SK-N-SH (cell line): ENCODE measurements around the gene ACSM2A. TPM values are rescaled to one million over a fixed set of nuclear protein-coding genes. Genes with fewer than 3 reads are reported as not detected.
"Not testable (repeated sequence)": the region's sequence is repeated elsewhere in the genome, so short reads cannot be mapped to it uniquely, and the experiment has no call there.

Source experiments
- CTCF ChIA-PET: fragments of 300-600, 350-600 bp; formaldehyde crosslinking; extraction: SDS; loops from one replicate; lab custom pipeline; 2021; lab: Yijun Ruan, JAX
- POLR2A ChIA-PET: fragments of 350-600 bp; sonication (Branson Sonifier 250); formaldehyde crosslinking; extraction: SDS; loops from one replicate; lab custom pipeline; 2020; ENCODE audit warnings: antibody characterized with exemption, inconsistent platforms; lab: Yijun Ruan, JAX
- DNase-seq: peaks from one replicate; pipeline ENCODE4 v3.0.0; 2012
- H2AFZ ChIP-seq: fragments of 200-600 bp; sonication (generic); 2 replicates; pipeline ENCODE4 v1.8.1; 2016; ENCODE audit warnings: antibody characterized with exemption, mild to moderate bottlenecking, low read depth
- H3F3A ChIP-seq: fragments of 200-600 bp; sonication (generic); replicated peaks from 2 replicates; pipeline ENCODE3; 2016; ENCODE audit warnings: antibody characterized with exemption, mild to moderate bottlenecking; ENCODE audit not compliant: insufficient read depth
- H3K27ac ChIP-seq, 2 experiments: fragments of 200-500 bp in 1 of 2; fragments of 200-600 bp in 1 of 2; sonication (Bioruptor generic) in 1 of 2; sonication (generic), shearing (Covaris generic) in 1 of 2; 2 replicates each; pipeline versions ENCODE4 v1.5.1 to v1.6.1; 2014 to 2016; ENCODE audit warnings: low read depth in 2 of 2, inconsistent platforms in 1 of 2, low read length in 1 of 2, mild to moderate bottlenecking in 1 of 2, mixed read lengths in 1 of 2
- H3K27me3 ChIP-seq: fragments of 200-600 bp; sonication (generic), shearing (Covaris generic); 2 replicates; pipeline ENCODE4 v1.6.1; 2016; ENCODE audit warnings: mixed run types; ENCODE audit not compliant: insufficient read depth
- H3K36me3 ChIP-seq, 2 experiments: fragments of 200-500 bp in 1 of 2; fragments of 200-600 bp in 1 of 2; sonication (Bioruptor generic) in 1 of 2; sonication (generic) in 1 of 2; replicated peaks in 1 of 2; 2 replicates each; pipeline versions ENCODE3 to v1.5.1; 2014 to 2016; ENCODE audit warnings: low read length in 1 of 2, mild to moderate bottlenecking in 1 of 2; ENCODE audit not compliant: insufficient read depth in 2 of 2, control insufficient read depth in 1 of 2
- H3K4me1 ChIP-seq, 2 experiments: fragments of 200-500 bp in 1 of 2; fragments of 200-600 bp in 1 of 2; sonication (Bioruptor generic) in 1 of 2; sonication (generic), shearing (Covaris generic) in 1 of 2; 2 replicates each; pipeline versions ENCODE4 v1.5.1 to v1.6.1; 2014 to 2016; ENCODE audit warnings: low read depth in 1 of 2, low read length in 1 of 2, mixed run types in 1 of 2; ENCODE audit not compliant: insufficient read depth in 2 of 2, control insufficient read depth in 1 of 2
- H3K4me2 ChIP-seq: fragments of 200-600 bp; sonication (generic), shearing (Covaris generic); 2 replicates; pipeline ENCODE4 v1.6.1; 2017; ENCODE audit warnings: mixed run types
- H3K4me3 ChIP-seq, 2 experiments: fragments of 200-500 bp in 1 of 2; fragments of 200-600 bp in 1 of 2; sonication (Bioruptor generic) in 1 of 2; sonication (generic), shearing (Covaris generic) in 1 of 2; 2 replicates each; pipeline versions ENCODE4 v1.5.1 to v1.8.1; 2014 to 2016; ENCODE audit warnings: low read depth in 2 of 2, inconsistent platforms in 1 of 2, low read length in 1 of 2, mild to moderate bottlenecking in 1 of 2, mixed read lengths in 1 of 2, moderate library complexity in 1 of 2
- H3K79me2 ChIP-seq: fragments of 200-600 bp; sonication (generic); 2 replicates; pipeline ENCODE4 v1.8.1; 2017; ENCODE audit warnings: mild to moderate bottlenecking; ENCODE audit not compliant: insufficient read depth
- H3K9ac ChIP-seq: fragments of 200-600 bp; sonication (generic); 2 replicates; pipeline ENCODE4 v1.6.1; 2017; ENCODE audit warnings: mixed run types
- H3K9me2 ChIP-seq: fragments of 200-600 bp; sonication (generic); 2 replicates; pipeline ENCODE4 v1.6.1; 2017; ENCODE audit warnings: mixed run types
- H3K9me3 ChIP-seq: fragments of 200-600 bp; sonication (generic); 2 replicates; pipeline ENCODE4 v1.6.1; 2017; ENCODE audit warnings: mixed run types, mild to moderate bottlenecking, moderate library complexity
- H4K20me1 ChIP-seq: fragments of 200-600 bp; sonication (generic); 2 replicates; pipeline ENCODE4 v1.6.1; 2017; ENCODE audit warnings: mild to moderate bottlenecking, mixed run types; ENCODE audit not compliant: insufficient read depth
- CHD2 ChIP-seq: fragments of 150-350 bp; IDR thresholded peaks from 2 replicates; pipeline ENCODE4 v1.6.1; 2018; ENCODE audit warnings: low read length; ENCODE audit not compliant: partially characterized antibody
- FOSL2 ChIP-seq: IDR thresholded peaks from 2 replicates; pipeline ENCODE4 v1.4.0; 2012; ENCODE audit warnings: low read depth, mild to moderate bottlenecking, moderate library complexity, borderline replicate concordance
- GABPA ChIP-seq: IDR thresholded peaks from 2 replicates; pipeline ENCODE4 v1.4.0; 2012; ENCODE audit warnings: low read depth, mild to moderate bottlenecking
- GATA2 ChIP-seq: sonication (generic); formaldehyde crosslinking; IDR thresholded peaks from 2 replicates; pipeline ENCODE4 v1.5.0; 2020; ENCODE audit warnings: mild to moderate bottlenecking, missing genetic modification reagents
- IRF3 ChIP-seq: fragments of 150-350 bp; IDR thresholded peaks from 2 replicates; pipeline ENCODE4 v1.6.1; 2016; ENCODE audit warnings: mild to moderate bottlenecking, low read depth, low read length
- JUND ChIP-seq: IDR thresholded peaks from 2 replicates; pipeline ENCODE4 v1.4.0; 2012
- NFIC ChIP-seq: IDR thresholded peaks from 2 replicates; pipeline ENCODE4 v1.4.0; 2012; ENCODE audit warnings: borderline replicate concordance
- RXRA ChIP-seq: IDR thresholded peaks from 2 replicates; pipeline ENCODE4 v1.4.0; 2012; ENCODE audit warnings: low read depth, mild to moderate bottlenecking, borderline replicate concordance
- SMC3 ChIP-seq: IDR thresholded peaks from 2 replicates; pipeline ENCODE4 v1.6.1; 2012; ENCODE audit warnings: low read depth, low read length, improper control_type of control experiment
- TAF1 ChIP-seq: IDR thresholded peaks from 2 replicates; pipeline ENCODE4 v1.6.1; 2012; ENCODE audit warnings: low read depth, mild to moderate bottlenecking, low read length, moderate library complexity, borderline replicate concordance
- USF2 ChIP-seq: fragments of 150-350 bp; IDR thresholded peaks from 2 replicates; pipeline ENCODE4 v1.6.1; 2017; ENCODE audit warnings: antibody characterized with exemption, low read length, low read depth, borderline replicate concordance
- WGBS: methylation state at CpG from one replicate; pipeline ENCODE4 v1.1.6; 2017; ENCODE audit warnings: low lambda C conversion rate; 5-methylcytosine and 5-hydroxymethylcytosine counted together
- polyA plus RNA-seq, 3 experiments: library from polyadenylated mRNA; depleted of rRNA; stranded (reverse); fragments of >200 nt; gene quantifications; 2 replicates each; pipeline ENCODE4 v1.2.3, GENCODE V29; 2012

The ACSM2A gene
- polyA plus RNA-seq, 1 of the 3 experiments (the other 2 are of a cell fraction) = not detected

- TF ChIP-seq GABPA = no peak
- no peak for TF ChIP-seq GATA2 (CRISPR knock-in tag)
- no peak for TF ChIP-seq USF2
- TF ChIP-seq TAF1 = no peak
- no peak for TF ChIP-seq NFIC
- no peak for TF ChIP-seq IRF3
- TF ChIP-seq JUND = no peak
- TF ChIP-seq RXRA = no peak
- TF ChIP-seq, all 33 proteins: peak for 0
These were observed 67.9 kb downstream of the ACSM2A start (continued) for GRCh38 chr16:20519231-20519630.

- no peaks in the 10 kb centered on the region for H3K27me3 ChIP-seq
- H3K4me1 ChIP-seq = no peaks in the 10 kb centered on the region
- no peak overlapping the region for H3K9ac ChIP-seq
- no peak overlapping the region for H2AFZ ChIP-seq
- no peak overlapping the region for H3K4me2 ChIP-seq
- H3K4me3 ChIP-seq = no peak overlapping the region
- H3K9me3 ChIP-seq = no peaks in the 10 kb centered on the region
- H4K20me1 ChIP-seq = no peaks in the 10 kb centered on the region
- DNase-seq = no peak
- no peak overlapping the region for H3K27ac ChIP-seq
- H3K36me3 ChIP-seq = no peaks in the 10 kb centered on the region
- H3K79me2 ChIP-seq = no peaks in the 10 kb centered on the region
- 0% methylated on average over 1 of the region's 1 CpG for WGBS
- ChIA-PET POLR2A (no interaction called here), CTCF (interaction anchor here (1.2 kb wide), 1 partner anchor 135 kb away, joined by 3 read pairs; no protein-coding TSS in a partner anchor)
- H3F3A ChIP-seq = no peaks in the 10 kb centered on the region
- TF ChIP-seq USF2 (no peak), SMC3 (no peak), TAF1 (no peak), FOSL2 (no peak), NFIC (no peak), CHD2 (no peak)
- no peaks in the 10 kb centered on the region for H3K9me2 ChIP-seq
These were observed 68.8 kb downstream of the ACSM2A start for GRCh38 chr16:20520103-20520502.

- H3K27ac ChIP-seq, H3K9ac ChIP-seq, H3K9me3 ChIP-seq, H3K9me2 ChIP-seq, H3K4me2 ChIP-seq, H3K27me3 ChIP-seq, H3K36me3 ChIP-seq, CTCF ChIA-PET, H2AFZ ChIP-seq, H3K79me2 ChIP-seq, DNase-seq, H3K4me1 ChIP-seq, H3F3A ChIP-seq, H4K20me1 ChIP-seq, H3K4me3 ChIP-seq, POLR2A ChIA-PET: not testable (repeated sequence)
- WGBS = no CpG with 5 or more reads among the region's 13 CpGs
These were observed 80.5 kb downstream of the ACSM2A start for GRCh38 chr16:20531795-20532194.

GRCh38 chr16:20532284-20532792 is 81.0 kb downstream of the ACSM2A start:
- DNase-seq, POLR2A ChIA-PET: not testable (repeated sequence)

GRCh38 chr16:20536669-20537068 is 85.3 kb downstream of the ACSM2A start:
- H3K36me3 ChIP-seq, H3K4me1 ChIP-seq, H3K79me2 ChIP-seq, H3K9me2 ChIP-seq, DNase-seq, H3K9ac ChIP-seq, H2AFZ ChIP-seq, H3F3A ChIP-seq, H3K4me2 ChIP-seq, CTCF ChIA-PET, H3K27me3 ChIP-seq, H3K4me3 ChIP-seq, H3K9me3 ChIP-seq, H4K20me1 ChIP-seq, POLR2A ChIA-PET, H3K27ac ChIP-seq: not testable (repeated sequence)
- WGBS = 0% methylated on average over 1 of the region's 1 CpG

More at GRCh38 chr16:20532284-20532792, 81.0 kb downstream of the ACSM2A start:
- H3F3A ChIP-seq, H3K9me3 ChIP-seq, H3K4me2 ChIP-seq, H3K36me3 ChIP-seq, H3K4me1 ChIP-seq, H4K20me1 ChIP-seq, CTCF ChIA-PET, H3K79me2 ChIP-seq, H3K27me3 ChIP-seq, H3K9ac ChIP-seq, H2AFZ ChIP-seq, H3K9me2 ChIP-seq, H3K4me3 ChIP-seq, H3K27ac ChIP-seq: not testable (repeated sequence)
- no CpG with 5 or more reads among the region's 3 CpGs for WGBS
